ENCODE data around the gene THAP11. TPM values are rescaled to one million over a fixed set of nuclear protein-coding genes. Genes with fewer than 3 reads are reported as not detected.

The THAP11 gene
- total RNA-seq, 1 experiment from 2014 or later, result 39.1 TPM

- H3K9ac ChIP-seq (ENCODE audit: low read length), result no peak overlapping the region
- no TSS peak for BruUV-seq (replicated peaks)
- no peaks in the 10 kb centered on the region for H3K9me3 ChIP-seq (ENCODE audit: low read length)
- no peaks in the 10 kb centered on the region for H3F3A ChIP-seq (ENCODE audit: low read length, unreplicated experiment)
- no peaks in the 10 kb centered on the region for H3K27me3 ChIP-seq (ENCODE audit: low read length)
- TF ChIP-seq CTCF (conservative IDR thresholded peaks at IDR 0.05; ENCODE audit: low read depth, low read length), result no peak
- TF ChIP-seq EZH2 (IDR thresholded peaks at IDR 0.05; ENCODE audit: low read length, unreplicated experiment), result no peak
- no peak for TF ChIP-seq EZH2phosphoT487 (IDR thresholded peaks at IDR 0.05; ENCODE audit: borderline replicate concordance, low read length)
- H3K4me3 ChIP-seq (ENCODE audit: low read length), result no peak overlapping the region
- H2AFZ ChIP-seq (ENCODE audit: low read length), result no peak overlapping the region
- H3K9me2 ChIP-seq (replicated peaks; ENCODE audit: low read length), result no peaks in the 10 kb centered on the region
- intact Hi-C loops (cut with micrococcal nuclease), result loop anchor here (1.0 kb wide), 1 partner anchor 45 kb away; no protein-coding TSS in a partner anchor
- ChIA-PET POLR2A (ENCODE audit: unreplicated experiment) (no interaction called here), CTCF (interaction anchor here (0.6 to 1.7 kb wide), 4 partner anchors 10 to 140 kb away, joined by 4 to 7 read pairs (median 5); partner anchors contain the start of gene PSKH1)
- ATAC-seq (no peak), DNase-seq (no peak)
- no peak overlapping the region for H3K4me2 ChIP-seq (ENCODE audit: low read length)
- H4K20me1 ChIP-seq (ENCODE audit: low read length), result no peaks in the 10 kb centered on the region
- no peak overlapping the region for H3K27ac ChIP-seq (ENCODE audit: low read length)
- peaks cover 6% of the 10 kb centered on the region; the same call in 1 of the 2 replicates for H3K4me1 ChIP-seq (ENCODE audit: insufficient read depth, low read length)
- H3K36me3 ChIP-seq (ENCODE audit: low read depth, low read length), result peaks cover 8% of the 10 kb centered on the region; the same call in 1 of the 2 replicates
- no peaks in the 10 kb centered on the region for H3K79me2 ChIP-seq (ENCODE audit: low read length)
Measured at GRCh38 chr16:67883146-67883871, 41.2 kb downstream of the THAP11 start.

- DNase-seq, result peak; percentile 59
- peak; percentile 74 for ATAC-seq
- H3K27me3 ChIP-seq (ENCODE audit: low read length), result no peaks in the 10 kb centered on the region
- no peak overlapping the region for H3K4me2 ChIP-seq (ENCODE audit: low read length)
- no peaks in the 10 kb centered on the region for H3K79me2 ChIP-seq (ENCODE audit: low read length)
- peaks cover 6% of the 10 kb centered on the region; the same call in 1 of the 2 replicates for H3K4me1 ChIP-seq (ENCODE audit: insufficient read depth, low read length)
- peaks cover 6% of the 10 kb centered on the region; the same call in 1 of the 2 replicates for H3K36me3 ChIP-seq (ENCODE audit: low read depth, low read length)
- ChIA-PET POLR2A (ENCODE audit: unreplicated experiment) (no interaction called here), CTCF (interaction anchor here (0.5 to 1.7 kb wide), 5 partner anchors 9 to 140 kb away, joined by 4 to 7 read pairs (median 5); partner anchors contain the start of gene PSKH1)
- H3K9ac ChIP-seq (ENCODE audit: low read length), result no peak overlapping the region
- TF ChIP-seq EZH2 (IDR thresholded peaks at IDR 0.05; ENCODE audit: low read length, unreplicated experiment) (no peak), EZH2phosphoT487 (IDR thresholded peaks at IDR 0.05; ENCODE audit: borderline replicate concordance, low read length) (no peak), CTCF (conservative IDR thresholded peaks at IDR 0.05; ENCODE audit: low read depth, low read length) (peak; percentile 86)
- no peak overlapping the region for H2AFZ ChIP-seq (ENCODE audit: low read length)
- H3F3A ChIP-seq (ENCODE audit: low read length, unreplicated experiment), result no peaks in the 10 kb centered on the region
- no peaks in the 10 kb centered on the region for H4K20me1 ChIP-seq (ENCODE audit: low read length)
- H3K9me3 ChIP-seq (ENCODE audit: low read length), result no peaks in the 10 kb centered on the region
- no peak overlapping the region for H3K27ac ChIP-seq (ENCODE audit: low read length)
- intact Hi-C loops (cut with micrococcal nuclease), result loop anchor here (1.0 kb wide), 1 partner anchor 44 kb away; no protein-coding TSS in a partner anchor
- no peaks in the 10 kb centered on the region for H3K9me2 ChIP-seq (replicated peaks; ENCODE audit: low read length)
- BruUV-seq (replicated peaks), result no TSS peak
- no peak overlapping the region for H3K4me3 ChIP-seq (ENCODE audit: low read length)
Measured at GRCh38 chr16:67883872-67884261, 41.7 kb downstream of the THAP11 start.

Measured in PC-3 (cell line).